Limb (tissue), 2 donors: Measurements from ENCODE around the gene KLK15.

Source experiments
- DNase-seq, 2 donors: peaks; one replicate each; pipeline ENCODE4 v3.0.0-alpha.2; 2016; ENCODE audit errors: extremely low spot score in 2 of 2

KLK15 gene

GRCh38 chr19:50833117-50833801 is at the start of gene KLK15:
Gene KLK15, minus strand, starts transcription at chr19:50833574. Its CDS starts 2,082 bp downstream, at chr19:50831492.
- no peak for DNase-seq

- no peak for DNase-seq
Measured at GRCh38 chr19:50882188-50882587, 48.8 kb upstream of the KLK15 start.

- no peak for DNase-seq
Measured at GRCh38 chr19:50880241-50880640, 46.9 kb upstream of the KLK15 start.

- no peak for DNase-seq
Measured at GRCh38 chr19:50878851-50879250, 45.5 kb upstream of the KLK15 start.

GRCh38 chr19:50877338-50877737 is 44.0 kb upstream of the KLK15 start:
- DNase-seq, result no peak

GRCh38 chr19:50876456-50876855 is 43.1 kb upstream of the KLK15 start:
- no peak for DNase-seq

GRCh38 chr19:50875795-50876422 is 42.5 kb upstream of the KLK15 start:
- DNase-seq, result no peak

GRCh38 chr19:50874211-50874610 is 40.8 kb upstream of the KLK15 start:
- DNase-seq, result no peak

- DNase-seq, result no peak
Measured at GRCh38 chr19:50873056-50873455, 39.7 kb upstream of the KLK15 start, which contains the start of gene KLK2. Gene KLK2, plus strand, starts transcription at chr19:50873439. Its CDS starts 35 bp downstream, at chr19:50873474.

GRCh38 chr19:50870417-50871089 is 37.2 kb upstream of the KLK15 start:
- no peak for DNase-seq

GRCh38 chr19:50869479-50869878 is 36.1 kb upstream of the KLK15 start:
- DNase-seq, result no peak

- no peak for DNase-seq
Measured at GRCh38 chr19:50861496-50862286, 28.3 kb upstream of the KLK15 start.

GRCh38 chr19:50861010-50861409 is 27.6 kb upstream of the KLK15 start:
- no peak for DNase-seq

- DNase-seq, result no peak
Measured at GRCh38 chr19:50859849-50860248, 26.5 kb upstream of the KLK15 start.

- no peak for DNase-seq
Measured at GRCh38 chr19:50858886-50859285, 25.5 kb upstream of the KLK15 start.

- no peak for DNase-seq
Measured at GRCh38 chr19:50857366-50857765, 24.0 kb upstream of the KLK15 start.

GRCh38 chr19:50854636-50855410 is 21.4 kb upstream of the KLK15 start, which contains the start of gene KLK3:
Gene KLK3, plus strand, starts transcription at chr19:50854915. Its CDS starts 41 bp downstream, at chr19:50854956.
- no peak for DNase-seq

GRCh38 chr19:50851620-50852019 is 18.2 kb upstream of the KLK15 start:
- no peak for DNase-seq

GRCh38 chr19:50850738-50851137 is 17.4 kb upstream of the KLK15 start:
- DNase-seq, result no peak

GRCh38 chr19:50844296-50844935 is 11.0 kb upstream of the KLK15 start:
- DNase-seq, result no peak
